ENCODE measurements around the gene MIDN. TPM values are rescaled to one million over a fixed set of nuclear protein-coding genes. Genes with fewer than 3 reads are reported as not detected.
A peak's percentile ranks its signal among the peaks of the same experiment; 100 is the strongest.

MIDN gene
- total RNA-seq, 1 donor, result 23.2 TPM

- no peak overlapping the region for H3K4me3 ChIP-seq (ENCODE audit: low read depth, low read length)
- peak; percentile 51 for DNase-seq (ENCODE audit: low read depth)
- no peak for TF ChIP-seq CTCF (IDR thresholded peaks at IDR 0.05; ENCODE audit: insufficient read depth, low read length)
These were observed 11.0 kb downstream of the MIDN start for GRCh38 chr19:1259206-1259875.

DNA sequence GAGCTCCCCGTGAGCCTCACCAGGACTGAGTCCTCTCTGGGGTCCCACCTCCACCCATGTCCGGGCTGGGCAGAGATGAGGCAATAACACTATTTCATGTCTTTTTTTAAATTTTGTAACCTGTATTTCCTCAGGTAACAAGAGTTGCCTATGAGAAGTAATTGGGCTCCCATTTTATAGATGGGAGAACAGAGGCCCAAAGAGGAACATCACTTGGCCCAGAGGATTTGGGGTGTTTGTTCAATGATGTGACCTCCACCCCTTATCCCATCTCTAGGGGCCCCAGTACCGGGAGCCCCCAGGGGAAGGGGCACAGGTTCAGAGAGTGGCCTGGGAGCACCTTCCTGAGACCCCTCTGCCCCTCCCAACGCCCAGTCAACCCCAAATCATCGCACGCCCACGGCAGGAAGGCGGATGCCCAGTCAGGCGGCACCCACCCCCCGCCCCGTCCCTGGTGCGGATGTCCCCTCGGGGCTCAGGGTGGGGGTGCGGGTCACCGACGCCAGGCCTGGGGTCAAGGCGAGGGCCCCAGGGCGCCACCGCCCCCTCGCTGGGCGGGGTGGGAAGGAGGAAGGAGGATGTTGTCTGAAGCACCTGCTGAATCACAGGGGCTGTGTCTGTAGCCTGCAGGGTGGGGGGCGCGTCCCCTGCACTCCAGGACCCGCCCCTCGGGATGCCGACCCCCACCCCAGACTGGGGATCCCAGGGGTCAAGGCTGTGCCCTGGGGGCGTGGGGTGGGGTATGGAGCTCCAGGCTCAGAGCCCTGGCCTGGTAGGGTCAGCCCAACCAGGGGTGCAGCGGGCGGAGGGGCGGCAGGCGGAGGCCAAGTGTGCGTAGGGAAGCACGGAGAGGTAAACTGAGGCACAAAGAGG is 11.7 kb downstream of the MIDN start:
- no peak overlapping the region for H3K4me3 ChIP-seq (ENCODE audit: low read depth, low read length)
- no peak for DNase-seq (ENCODE audit: low read depth)
- TF ChIP-seq CTCF (IDR thresholded peaks at IDR 0.05; ENCODE audit: insufficient read depth, low read length), result no peak

- no peak for TF ChIP-seq CTCF (IDR thresholded peaks at IDR 0.05; ENCODE audit: insufficient read depth, low read length)
- DNase-seq (ENCODE audit: low read depth), result peak; percentile 96
- H3K4me3 ChIP-seq (ENCODE audit: low read depth, low read length), result peak overlapping the region; percentile 73
These were observed 12.6 kb downstream of the MIDN start for GRCh38 chr19:1260749-1261537.

GRCh38 chr19:1261538-1261797 is 13.1 kb downstream of the MIDN start:
- DNase-seq (ENCODE audit: low read depth), result no peak
- TF ChIP-seq CTCF (IDR thresholded peaks at IDR 0.05; ENCODE audit: insufficient read depth, low read length), result peak; percentile 17
- peak overlapping the region; percentile 73 for H3K4me3 ChIP-seq (ENCODE audit: low read depth, low read length)

- DNase-seq (ENCODE audit: low read depth), result peak; percentile 82
- TF ChIP-seq CTCF (IDR thresholded peaks at IDR 0.05; ENCODE audit: insufficient read depth, low read length), result no peak
- H3K4me3 ChIP-seq (ENCODE audit: low read depth, low read length), result peak overlapping the region; percentile 73
These were observed 13.6 kb downstream of the MIDN start for GRCh38 chr19:1261798-1262622.

GRCh38 chr19:1262623-1263123 is 14.3 kb downstream of the MIDN start:
- DNase-seq (ENCODE audit: low read depth), result no peak
- no peak for TF ChIP-seq CTCF (IDR thresholded peaks at IDR 0.05; ENCODE audit: insufficient read depth, low read length)
- no peak overlapping the region for H3K4me3 ChIP-seq (ENCODE audit: low read depth, low read length)
